HepG2 (cell line): Measurements from ENCODE around the gene WTAP. TPM values are rescaled to one million over a fixed set of nuclear protein-coding genes. Genes with fewer than 3 reads are reported as not detected.

ENCODE experiments used
- EP300 ChIP-seq, 3 experiments: sonication (generic) in 1 of 3; formaldehyde crosslinking in 1 of 3; IDR thresholded peaks; 2 replicates each; pipeline versions ENCODE4 v1.5.1 to v1.6.1; 2011 to 2020; ENCODE audit warnings: low read depth in 2 of 3, low read length in 2 of 3, borderline replicate concordance in 1 of 3, improper control_type of control experiment in 1 of 3, mild to moderate bottlenecking in 1 of 3, missing genetic modification reagents in 1 of 3, moderate library complexity in 1 of 3
- HDAC1 ChIP-seq: sonication (generic); formaldehyde crosslinking; IDR thresholded peaks from 2 replicates; pipeline ENCODE4 v1.5.1; 2020; ENCODE audit warnings: mild to moderate bottlenecking, missing genetic modification reagents
- IKZF1 ChIP-seq: fragments of 450-650 bp; IDR thresholded peaks from 2 replicates; pipeline ENCODE4 v1.7.1; 2016
- IRX3 ChIP-seq: sonication (generic); formaldehyde crosslinking; IDR thresholded peaks from 2 replicates; pipeline ENCODE4 v1.8.1; 2023; ENCODE audit warnings: mild to moderate bottlenecking, low read depth, missing genetic modification reagents, borderline replicate concordance
- KDM1A ChIP-seq: IDR thresholded peaks from 2 replicates; pipeline ENCODE4 v1.6.1; 2016; ENCODE audit warnings: missing compliant biosample characterization
- KMT2A ChIP-seq: sonication (generic); formaldehyde crosslinking; IDR thresholded peaks from 2 replicates; pipeline ENCODE4 v1.4.0; 2020; ENCODE audit warnings: missing genetic modification reagents
- LCORL ChIP-seq, 2 experiments: fragments of 450-650 bp in 1 of 2; sonication (generic) in 1 of 2; formaldehyde crosslinking in 1 of 2; IDR thresholded peaks; 2 replicates each; pipeline versions ENCODE4 v1.5.0 to v1.6.1; 2017 to 2020; ENCODE audit warnings: antibody characterized with exemption in 1 of 2, missing genetic modification reagents in 1 of 2
- MAZ ChIP-seq, 2 experiments: sonication (generic) in 1 of 2; formaldehyde crosslinking in 1 of 2; IDR thresholded peaks; 2 replicates each; pipeline versions ENCODE4 v1.5.0 to v1.6.1; 2012 to 2020; ENCODE audit warnings: low read depth in 2 of 2, mild to moderate bottlenecking in 2 of 2, borderline replicate concordance in 1 of 2, improper control_type of control experiment in 1 of 2, low read length in 1 of 2, missing genetic modification reagents in 1 of 2, moderate library complexity in 1 of 2
- MEIS1 ChIP-seq: sonication (generic); formaldehyde crosslinking; IDR thresholded peaks from 2 replicates; pipeline ENCODE4 v1.9.0; 2021; ENCODE audit warnings: mild to moderate bottlenecking, missing genetic modification reagents, moderate library complexity, borderline replicate concordance
- PBX2 ChIP-seq: IDR thresholded peaks from 2 replicates; pipeline ENCODE4 v1.6.1; 2016; ENCODE audit warnings: control low read depth
- RAD21 ChIP-seq: fragments of 450-650 bp; formaldehyde crosslinking; IDR thresholded peaks from 2 replicates; pipeline ENCODE4 v1.5.0; 2020; ENCODE audit warnings: mild to moderate bottlenecking
- SP5 ChIP-seq: IDR thresholded peaks from 2 replicates; pipeline ENCODE4 v1.6.1; 2016; ENCODE audit warnings: low read depth, borderline replicate concordance
- ZBTB14 ChIP-seq: sonication (generic); formaldehyde crosslinking; IDR thresholded peaks from 2 replicates; pipeline ENCODE4 v1.4.0; 2020; ENCODE audit warnings: missing genetic modification reagents
- ZBTB46 ChIP-seq: sonication (generic); formaldehyde crosslinking; IDR thresholded peaks from 2 replicates; pipeline ENCODE4 v1.4.0; 2020; ENCODE audit warnings: mild to moderate bottlenecking, missing genetic modification reagents, borderline replicate concordance
- ZFX ChIP-seq: sonication (generic); formaldehyde crosslinking; IDR thresholded peaks from 2 replicates; pipeline ENCODE4 v1.4.0; 2020; ENCODE audit warnings: mild to moderate bottlenecking, low read depth, missing genetic modification reagents, moderate library complexity
- ZIK1 ChIP-seq: sonication (generic); formaldehyde crosslinking; IDR thresholded peaks from 2 replicates; pipeline ENCODE4 v1.5.0; 2020; ENCODE audit warnings: mild to moderate bottlenecking, low read depth, missing genetic modification reagents, borderline replicate concordance
- ZNF451 ChIP-seq: sonication (generic); formaldehyde crosslinking; IDR thresholded peaks from 2 replicates; pipeline ENCODE4 v1.5.0; 2020; ENCODE audit warnings: mild to moderate bottlenecking, missing genetic modification reagents
- ZNF557 ChIP-seq: sonication (generic); formaldehyde crosslinking; IDR thresholded peaks from 2 replicates; pipeline ENCODE4 v1.4.0; 2020; ENCODE audit warnings: missing genetic modification reagents
- ZNF577 ChIP-seq: sonication (generic); formaldehyde crosslinking; IDR thresholded peaks from 2 replicates; pipeline ENCODE4 v1.4.0; 2020; ENCODE audit warnings: mild to moderate bottlenecking, low read depth, missing genetic modification reagents, borderline replicate concordance
- ZNF589 ChIP-seq: sonication (generic); formaldehyde crosslinking; conservative IDR thresholded peaks from 2 replicates; pipeline ENCODE4 v1.8.0; 2022; ENCODE audit warnings: mild to moderate bottlenecking, moderate library complexity, missing genetic modification reagents
- polyA plus RNA-seq, 8 experiments: library from polyadenylated mRNA; depleted of rRNA in 3 of 8; stranded (reverse) in 7 of 8; unstranded in 1 of 8; fragments of >200 nt; fragmentation: Illumina TruSeq in 4 of 8; extraction: Trizol in 4 of 8; gene quantifications; 2 replicates each; pipeline versions ENCODE4 v1.2.1 to v1.2.3, GENCODE V29; 2011 to 2016; ENCODE audit warnings: low read depth in 4 of 8, missing spikeins in 1 of 8, mixed read lengths in 1 of 8; ENCODE audit not compliant: insufficient read depth in 1 of 8
- total RNA-seq, 5 experiments: library from RNA; depleted of rRNA; stranded (reverse); fragments of >200 nt; fragmentation: Illumina TruSeq; extraction: Trizol; gene quantifications; 2 replicates each; pipeline ENCODE4 v1.2.3, GENCODE V29; 2016; ENCODE audit warnings: low read depth in 1 of 5
- TF ChIP-seq, protein P1 (sequence below): sonication (generic); formaldehyde crosslinking; IDR thresholded peaks from 2 replicates; pipeline ENCODE4 v1.4.0; 2020; ENCODE audit warnings: mild to moderate bottlenecking, missing genetic modification reagents
- TF ChIP-seq, protein P2 (sequence below): sonication (generic); formaldehyde crosslinking; IDR thresholded peaks from 2 replicates; pipeline ENCODE4 v1.4.0; 2020; ENCODE audit warnings: missing genetic modification reagents

Gene WTAP
- total and polyA plus RNA-seq, 2 of the 13 experiments (the other 11 are each of a cell fraction or from before 2014, with no cell fraction given) = 31.6 to 167 TPM

GRCh38 chr6:159761873-159762680, 34.8 kb downstream of the WTAP start, which contains the start of gene ACAT2 (continued):
- peak; percentile 98 for TF ChIP-seq IRX3 (CRISPR knock-in tag)
- peak; percentile 58; the same call in 1 of the 2 replicates for TF ChIP-seq ZNF451
- TF ChIP-seq SP5 = peak; percentile 55; the same call in 1 of the 2 replicates
- peak in 1 of 2 experiments; percentile 31; a peak in 2 of 4 replicates for TF ChIP-seq EP300 (IDR thresholded peaks at IDR 0.05; ENCODE audit: low read depth in 2 of 2, low read length in 2 of 2)
- TF ChIP-seq EP300 (CRISPR knock-in tag; IDR thresholded peaks at IDR 0.05; ENCODE audit: borderline replicate concordance) = 0 out of 2 replicates have a peak, but pooled peaks have one; percentile 43
- peak; percentile 70 for TF ChIP-seq MAZ (IDR thresholded peaks at IDR 0.05; ENCODE audit: borderline replicate concordance, low read depth, low read length)
- peak; percentile 87 for TF ChIP-seq MAZ (CRISPR knock-in tag; IDR thresholded peaks at IDR 0.05; ENCODE audit: low read depth)
- peak; percentile 65 for TF ChIP-seq ZBTB14 (CRISPR knock-in tag)
- no peak for TF ChIP-seq IKZF1
- TF ChIP-seq KMT2A (CRISPR knock-in tag) = peak; percentile 88
- TF ChIP-seq ZBTB46 (CRISPR knock-in tag) = 0 out of 2 replicates have a peak, but pooled peaks have one; percentile 14
- TF ChIP-seq HDAC1 (CRISPR knock-in tag) = peak; percentile 64; the same call in 1 of the 2 replicates
- TF ChIP-seq RAD21 = peak; percentile 60
- TF ChIP-seq ZNF589 (CRISPR knock-in tag) = no peak; the same call in 1 of the 2 replicates
- TF ChIP-seq ZFX (CRISPR knock-in tag) = peak; percentile 85
- TF ChIP-seq, protein P1, sequence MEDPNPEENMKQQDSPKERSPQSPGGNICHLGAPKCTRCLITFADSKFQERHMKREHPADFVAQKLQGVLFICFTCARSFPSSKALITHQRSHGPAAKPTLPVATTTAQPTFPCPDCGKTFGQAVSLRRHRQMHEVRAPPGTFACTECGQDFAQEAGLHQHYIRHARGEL = peak; percentile 72; the same call in 1 of the 2 replicates
- no peak for TF ChIP-seq PBX2 (CRISPR knock-in tag)
- TF ChIP-seq MEIS1 (CRISPR knock-in tag) = no peak; the same call in 1 of the 2 replicates
- no peak for TF ChIP-seq LCORL (IDR thresholded peaks at IDR 0.05)
- TF ChIP-seq LCORL (CRISPR knock-in tag; IDR thresholded peaks at IDR 0.05) = peak; percentile 70; the same call in 1 of the 2 replicates
- TF ChIP-seq, protein P2, sequence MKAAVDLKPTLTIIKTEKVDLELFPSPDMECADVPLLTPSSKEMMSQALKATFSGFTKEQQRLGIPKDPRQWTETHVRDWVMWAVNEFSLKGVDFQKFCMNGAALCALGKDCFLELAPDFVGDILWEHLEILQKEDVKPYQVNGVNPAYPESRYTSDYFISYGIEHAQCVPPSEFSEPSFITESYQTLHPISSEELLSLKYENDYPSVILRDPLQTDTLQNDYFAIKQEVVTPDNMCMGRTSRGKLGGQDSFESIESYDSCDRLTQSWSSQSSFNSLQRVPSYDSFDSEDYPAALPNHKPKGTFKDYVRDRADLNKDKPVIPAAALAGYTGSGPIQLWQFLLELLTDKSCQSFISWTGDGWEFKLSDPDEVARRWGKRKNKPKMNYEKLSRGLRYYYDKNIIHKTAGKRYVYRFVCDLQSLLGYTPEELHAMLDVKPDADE = 0 out of 2 replicates have a peak, but pooled peaks have one; percentile 63
- TF ChIP-seq ZNF557 = peak; percentile 80; the same call in 1 of the 2 replicates
- TF ChIP-seq KDM1A (CRISPR knock-in tag) = no peak
- TF ChIP-seq ZNF577 (CRISPR knock-in tag) = peak; percentile 22; the same call in 1 of the 2 replicates
- peak; percentile 58; the same call in 1 of the 2 replicates for TF ChIP-seq ZIK1
